NCI-H146 (cell line): ENCODE results near the gene ETV3.
"Not testable (repeated sequence)": the region's sequence is repeated elsewhere in the genome, so short reads cannot be mapped to it uniquely, and the experiment has no call there.

Source experiments
- DNase-seq: peaks from one replicate; lab custom pipeline; 2025; lab: John Stamatoyannopoulos, UW

The ETV3 gene

GRCh38 chr1:157138220-157139051, at the start of gene ETV3:
TSS of gene ETV3 (minus strand) at chr1:157138395. CDS start at chr1:157136352, 2,043 bp downstream.
- DNase-seq = peak; percentile 92

- DNase-seq = no peak
These were observed 48.2 kb upstream of the ETV3 start for GRCh38 chr1:157186281-157186992.

GRCh38 chr1:157183870-157184269, 45.7 kb upstream of the ETV3 start:
- DNase-seq = no peak

GRCh38 chr1:157182371-157182770, 44.2 kb upstream of the ETV3 start:
- DNase-seq = not testable (repeated sequence)

GRCh38 chr1:157181790-157182189, 43.6 kb upstream of the ETV3 start:
- DNase-seq = no peak

GRCh38 chr1:157181258-157181657, 43.1 kb upstream of the ETV3 start:
- no peak for DNase-seq

- no peak for DNase-seq
These were observed 40.3 kb upstream of the ETV3 start for GRCh38 chr1:157178490-157178889.

GRCh38 chr1:157177733-157178394, 39.7 kb upstream of the ETV3 start:
- DNase-seq = no peak

- DNase-seq = no peak
These were observed 38.5 kb upstream of the ETV3 start for GRCh38 chr1:157176591-157177121.

- DNase-seq = no peak
These were observed 37.8 kb upstream of the ETV3 start for GRCh38 chr1:157176016-157176415.

- no peak for DNase-seq
These were observed 35.8 kb upstream of the ETV3 start for GRCh38 chr1:157173900-157174410.

- DNase-seq = not testable (repeated sequence)
These were observed 35.0 kb upstream of the ETV3 start for GRCh38 chr1:157173241-157173640.

GRCh38 chr1:157172591-157172990, 34.4 kb upstream of the ETV3 start:
- not testable (repeated sequence) for DNase-seq

GRCh38 chr1:157171903-157172503, 33.8 kb upstream of the ETV3 start:
- not testable (repeated sequence) for DNase-seq

- peak; percentile 50 for DNase-seq
These were observed 32.7 kb upstream of the ETV3 start for GRCh38 chr1:157170677-157171515.

GRCh38 chr1:157168015-157168414, 29.8 kb upstream of the ETV3 start:
- no peak for DNase-seq

- no peak for DNase-seq
These were observed 29.2 kb upstream of the ETV3 start for GRCh38 chr1:157167437-157167836.

GRCh38 chr1:157166590-157166989, 28.4 kb upstream of the ETV3 start:
- no peak for DNase-seq

- peak; percentile 57 for DNase-seq
These were observed 25.3 kb upstream of the ETV3 start for GRCh38 chr1:157163273-157164127.

- no peak for DNase-seq
These were observed 24.1 kb upstream of the ETV3 start for GRCh38 chr1:157162345-157162744.
